ENCODE results near the gene IDI1. TPM values are rescaled to one million over a fixed set of nuclear protein-coding genes. Genes with fewer than 3 reads are reported as not detected.
A peak's percentile ranks its signal among the peaks of the same experiment; 100 is the strongest.

The IDI1 gene
- total and polyA plus RNA-seq, 2 of the 13 experiments (the other 11 are each of a cell fraction or from before 2014, with no cell fraction given), result 44.4 to 145 TPM

GRCh38 chr10:1048732-1049424 is at the start of gene IDI1 (continued):
- TF ChIP-seq ZSCAN22 (CRISPR knock-in tag; IDR thresholded peaks at IDR 0.05) (no peak), ZNF451 (CRISPR knock-in tag; IDR thresholded peaks at IDR 0.05) (peak; percentile 25; the same call in 1 of the 2 replicates), SALL2 (CRISPR knock-in tag; IDR thresholded peaks at IDR 0.05) (0 out of 2 replicates have a peak, but pooled peaks have one; percentile 82), ZSCAN21 (CRISPR knock-in tag; IDR thresholded peaks at IDR 0.05; ENCODE audit: borderline replicate concordance) (peak; percentile 16; the same call in 1 of the 2 replicates), SIN3B (IDR thresholded peaks at IDR 0.05; ENCODE audit: low read length) (no peak), ZNF530 (CRISPR knock-in tag; IDR thresholded peaks at IDR 0.05; ENCODE audit: low read depth) (no peak), ZNF253 (CRISPR knock-in tag; IDR thresholded peaks at IDR 0.05; ENCODE audit: borderline replicate concordance) (no peak), RARG (CRISPR knock-in tag; IDR thresholded peaks at IDR 0.05; ENCODE audit: low read depth) (no peak), KLF6 (CRISPR knock-in tag; IDR thresholded peaks at IDR 0.05) (0 out of 2 replicates have a peak, but pooled peaks have one; percentile 31), YEATS2 (CRISPR knock-in tag; IDR thresholded peaks at IDR 0.05; ENCODE audit: borderline replicate concordance) (peak; percentile 63; the same call in 1 of the 2 replicates), ZSCAN9 (CRISPR knock-in tag; IDR thresholded peaks at IDR 0.05; ENCODE audit: borderline replicate concordance) (no peak), ZNF432 (CRISPR knock-in tag; IDR thresholded peaks at IDR 0.05; ENCODE audit: borderline replicate concordance) (no peak), ZNF552 (CRISPR knock-in tag; IDR thresholded peaks at IDR 0.05; ENCODE audit: borderline replicate concordance) (peak; percentile 57; the same call in 1 of the 2 replicates), ZFP82 (CRISPR knock-in tag; IDR thresholded peaks at IDR 0.05; ENCODE audit: borderline replicate concordance) (no peak), MIER3 (CRISPR knock-in tag; IDR thresholded peaks at IDR 0.05; ENCODE audit: borderline replicate concordance) (peak; percentile 22; the same call in 1 of the 2 replicates), PRMT3 (CRISPR knock-in tag; IDR thresholded peaks at IDR 0.05; ENCODE audit: borderline replicate concordance, low read depth) (no peak), ZNF543 (CRISPR knock-in tag; IDR thresholded peaks at IDR 0.05) (peak; percentile 92)
- TF ChIP-seq, protein P1, sequence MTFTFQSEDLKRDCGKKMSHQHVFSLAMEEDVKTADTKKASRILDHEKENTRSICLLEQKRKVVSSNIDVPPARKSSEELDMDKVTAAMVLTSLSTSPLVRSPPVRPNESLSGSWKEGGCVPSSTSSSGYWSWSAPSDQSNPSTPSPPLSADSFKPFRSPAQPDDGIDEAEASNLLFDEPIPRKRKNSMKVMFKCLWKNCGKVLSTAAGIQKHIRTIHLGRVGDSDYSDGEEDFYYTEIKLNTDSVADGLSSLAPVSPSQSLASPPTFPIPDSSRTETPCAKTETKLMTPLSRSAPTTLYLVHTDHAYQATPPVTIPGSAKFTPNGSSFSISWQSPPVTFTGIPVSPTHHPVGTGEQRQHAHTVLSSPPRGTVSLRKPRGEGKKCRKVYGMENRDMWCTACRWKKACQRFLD (CRISPR knock-in tag; IDR thresholded peaks at IDR 0.05; ENCODE audit: borderline replicate concordance), result no peak; the same call in 1 of the 2 replicates
- TF ChIP-seq, protein P2, sequence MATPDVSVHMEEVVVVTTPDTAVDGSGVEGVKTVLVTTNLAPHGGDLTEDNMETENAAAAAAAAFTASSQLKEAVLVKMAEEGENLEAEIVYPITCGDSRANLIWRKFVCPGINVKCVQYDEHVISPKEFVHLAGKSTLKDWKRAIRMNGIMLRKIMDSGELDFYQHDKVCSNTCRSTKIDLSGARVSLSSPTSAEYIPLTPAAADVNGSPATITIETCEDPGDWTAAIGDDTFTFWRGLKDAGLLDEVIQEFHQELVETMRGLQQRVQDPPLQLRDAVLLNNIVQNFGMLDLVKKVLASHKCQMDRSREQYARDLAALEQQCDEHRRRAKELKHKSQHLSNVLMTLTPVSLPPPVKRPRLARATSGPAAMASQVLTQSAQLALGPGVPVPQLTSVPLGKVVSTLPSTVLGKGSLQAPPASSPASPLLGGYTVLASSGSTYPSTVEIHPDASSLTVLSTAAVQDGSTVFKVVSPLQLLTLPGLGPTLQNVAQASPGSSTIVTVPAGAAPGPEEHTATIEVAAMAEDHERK (CRISPR knock-in tag; IDR thresholded peaks at IDR 0.05; ENCODE audit: low read depth), result peak; percentile 73
- TF ChIP-seq, protein P3, sequence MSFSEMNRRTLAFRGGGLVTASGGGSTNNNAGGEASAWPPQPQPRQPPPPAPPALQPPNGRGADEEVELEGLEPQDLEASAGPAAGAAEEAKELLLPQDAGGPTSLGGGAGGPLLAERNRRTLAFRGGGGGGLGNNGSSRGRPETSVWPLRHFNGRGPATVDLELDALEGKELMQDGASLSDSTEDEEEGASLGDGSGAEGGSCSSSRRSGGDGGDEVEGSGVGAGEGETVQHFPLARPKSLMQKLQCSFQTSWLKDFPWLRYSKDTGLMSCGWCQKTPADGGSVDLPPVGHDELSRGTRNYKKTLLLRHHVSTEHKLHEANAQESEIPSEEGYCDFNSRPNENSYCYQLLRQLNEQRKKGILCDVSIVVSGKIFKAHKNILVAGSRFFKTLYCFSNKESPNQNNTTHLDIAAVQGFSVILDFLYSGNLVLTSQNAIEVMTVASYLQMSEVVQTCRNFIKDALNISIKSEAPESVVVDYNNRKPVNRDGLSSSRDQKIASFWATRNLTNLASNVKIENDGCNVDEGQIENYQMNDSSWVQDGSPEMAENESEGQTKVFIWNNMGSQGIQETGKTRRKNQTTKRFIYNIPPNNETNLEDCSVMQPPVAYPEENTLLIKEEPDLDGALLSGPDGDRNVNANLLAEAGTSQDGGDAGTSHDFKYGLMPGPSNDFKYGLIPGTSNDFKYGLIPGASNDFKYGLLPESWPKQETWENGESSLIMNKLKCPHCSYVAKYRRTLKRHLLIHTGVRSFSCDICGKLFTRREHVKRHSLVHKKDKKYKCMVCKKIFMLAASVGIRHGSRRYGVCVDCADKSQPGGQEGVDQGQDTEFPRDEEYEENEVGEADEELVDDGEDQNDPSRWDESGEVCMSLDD (CRISPR knock-in tag; IDR thresholded peaks at IDR 0.05; ENCODE audit: borderline replicate concordance), result no peak
